ENCODE results near the gene CAPN9.

DNA sequence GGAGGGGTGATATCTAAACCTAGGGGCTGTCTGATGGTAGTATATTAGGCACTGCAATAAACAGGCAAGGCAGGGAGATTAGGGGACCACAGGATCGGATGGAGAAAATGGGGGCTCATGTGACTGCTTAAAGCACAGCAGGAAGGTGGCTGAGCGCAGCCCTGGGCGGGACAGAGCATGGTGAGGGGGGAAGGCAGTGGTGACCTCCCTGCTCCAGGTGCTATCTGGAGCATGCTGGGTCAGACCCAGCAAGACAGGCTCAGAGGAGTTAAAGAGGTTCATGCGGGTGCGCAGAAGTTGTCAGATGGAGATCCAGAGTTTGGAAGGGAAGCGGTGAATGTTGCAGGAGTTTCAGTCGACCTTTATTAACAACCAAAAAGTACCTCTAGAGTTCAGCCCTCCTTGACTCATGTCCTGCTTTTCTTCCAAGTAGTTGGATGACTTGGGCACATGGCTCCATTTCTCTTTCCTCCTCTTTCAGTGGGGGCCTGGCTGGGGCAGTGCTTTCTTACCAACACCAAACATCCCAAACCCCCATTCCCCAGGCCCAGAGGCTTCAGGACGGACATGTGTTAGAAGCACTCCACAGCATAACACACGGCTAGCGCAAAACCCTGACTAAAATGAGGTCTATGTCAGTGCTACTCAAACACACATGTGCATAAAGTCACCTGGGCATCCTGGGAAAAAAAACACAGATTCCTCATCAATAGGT lies 41.5 kb downstream of the CAPN9 start:
- TF ChIP-seq, protein P1, sequence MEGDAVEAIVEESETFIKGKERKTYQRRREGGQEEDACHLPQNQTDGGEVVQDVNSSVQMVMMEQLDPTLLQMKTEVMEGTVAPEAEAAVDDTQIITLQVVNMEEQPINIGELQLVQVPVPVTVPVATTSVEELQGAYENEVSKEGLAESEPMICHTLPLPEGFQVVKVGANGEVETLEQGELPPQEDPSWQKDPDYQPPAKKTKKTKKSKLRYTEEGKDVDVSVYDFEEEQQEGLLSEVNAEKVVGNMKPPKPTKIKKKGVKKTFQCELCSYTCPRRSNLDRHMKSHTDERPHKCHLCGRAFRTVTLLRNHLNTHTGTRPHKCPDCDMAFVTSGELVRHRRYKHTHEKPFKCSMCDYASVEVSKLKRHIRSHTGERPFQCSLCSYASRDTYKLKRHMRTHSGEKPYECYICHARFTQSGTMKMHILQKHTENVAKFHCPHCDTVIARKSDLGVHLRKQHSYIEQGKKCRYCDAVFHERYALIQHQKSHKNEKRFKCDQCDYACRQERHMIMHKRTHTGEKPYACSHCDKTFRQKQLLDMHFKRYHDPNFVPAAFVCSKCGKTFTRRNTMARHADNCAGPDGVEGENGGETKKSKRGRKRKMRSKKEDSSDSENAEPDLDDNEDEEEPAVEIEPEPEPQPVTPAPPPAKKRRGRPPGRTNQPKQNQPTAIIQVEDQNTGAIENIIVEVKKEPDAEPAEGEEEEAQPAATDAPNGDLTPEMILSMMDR (IDR thresholded peaks at IDR 0.05), result no peak
- no peak for TF ChIP-seq POLR2AphosphoS5 (IDR thresholded peaks at IDR 0.05)
- TF ChIP-seq POLR2A (IDR thresholded peaks at IDR 0.05), result no peak
